HepG2 (cell line): ENCODE measurements around the gene OR11H7. TPM values are rescaled to one million over a fixed set of nuclear protein-coding genes. Genes with fewer than 3 reads are reported as not detected.

ENCODE experiments used
- ATAC-seq: fragments of 200-7000 bp; cut with Tn5 transposase; 3 replicates; pipeline ENCODE4 v1.9.1; 2020; ENCODE audit warnings: mild to moderate bottlenecking, moderate library complexity
- BruUV-seq: library from RNA; stranded (reverse); fragments of 400-500 nt; replicated peaks from 2 replicates; lab custom pipeline; 2021; lab: Mats Ljungman, UMichigan
- CTCF ChIA-PET: fragments of 300-600 bp; formaldehyde crosslinking; extraction: SDS; loops from one replicate; lab custom pipeline; 2021; ENCODE audit warnings: low total read pairs, inconsistent platforms, low intra/inter-chr PET ratio; lab: Yijun Ruan, JAX
- POLR2A ChIA-PET: fragments of 350-600 bp; sonication (Branson Sonifier 250); formaldehyde crosslinking; loops from one replicate; lab custom pipeline; 2020; ENCODE audit warnings: antibody characterized with exemption, inconsistent platforms; lab: Yijun Ruan, JAX
- DNase-seq: peaks from one replicate; pipeline ENCODE4 v3.0.0-alpha.2; 2015; ENCODE audit warnings: low spot score
- FAIRE-seq: peaks from 3 replicates; lab custom pipeline; 2011; peaks lifted over from hg19 to GRCh38; lab: Jason Lieb, UNC
- H2AFZ ChIP-seq: one replicate; pipeline ENCODE4 v1.6.1; 2011; ENCODE audit warnings: low read length, inconsistent platforms
- H3K27ac ChIP-seq: fragments of 300-600 bp; 3 replicates; pipeline ENCODE4 v1.8.0; 2011; ENCODE audit warnings: mixed run types, mild to moderate bottlenecking, mixed read lengths, low read length, inconsistent platforms; ENCODE audit not compliant: insufficient read depth; ENCODE audit errors: extremely low read length
- H3K27me3 ChIP-seq, 2 experiments: fragments of 200-600 bp in 1 of 2; 2 replicates in 1 of 2; 3 replicates in 1 of 2; pipeline versions ENCODE4 v1.6.0 to v1.8.0; 2011; ENCODE audit warnings: low read length in 2 of 2, mild to moderate bottlenecking in 2 of 2, moderate library complexity in 2 of 2, inconsistent platforms in 1 of 2; ENCODE audit not compliant: insufficient read depth in 2 of 2, control insufficient read depth in 1 of 2
- H3K36me3 ChIP-seq, 2 experiments: fragments of 200-600 bp in 1 of 2; replicated peaks in 1 of 2; 2 replicates in 1 of 2; 3 replicates in 1 of 2; pipeline versions ENCODE4 v1.5.1 to v1.8.0; 2011; ENCODE audit warnings: low read length in 2 of 2, inconsistent platforms in 1 of 2; ENCODE audit not compliant: insufficient read depth in 2 of 2, control insufficient read depth in 1 of 2
- H3K4me1 ChIP-seq: 2 replicates; pipeline ENCODE4 v1.5.1; 2012; ENCODE audit warnings: low read length, inconsistent platforms; ENCODE audit not compliant: insufficient read depth
- H3K4me2 ChIP-seq: 2 replicates; pipeline ENCODE4 v1.6.0; 2011; ENCODE audit warnings: low read depth, low read length, inconsistent platforms
- H3K4me3 ChIP-seq, 3 experiments: fragments of 200-600 bp in 1 of 3; sonication (generic), shearing (Covaris generic) in 1 of 3; replicated peaks in 1 of 3; 2 replicates each; pipeline ENCODE4 v1.5.1; 2011 to 2016; ENCODE audit warnings: low read length in 3 of 3, inconsistent platforms in 2 of 3, low read depth in 2 of 3, mild to moderate bottlenecking in 2 of 3, control low read depth in 1 of 3, mixed read lengths in 1 of 3; ENCODE audit not compliant: insufficient read depth in 1 of 3
- H3K79me2 ChIP-seq: one replicate; pipeline ENCODE4 v1.6.1; 2011; ENCODE audit warnings: low read length, inconsistent platforms; ENCODE audit not compliant: insufficient read depth
- H3K9ac ChIP-seq: 2 replicates; pipeline ENCODE4 v1.6.0; 2011; ENCODE audit warnings: mild to moderate bottlenecking, low read depth, low read length, inconsistent platforms; ENCODE audit not compliant: insufficient read depth
- H3K9me3 ChIP-seq: 2 replicates; pipeline ENCODE4 v1.5.1; 2012; ENCODE audit warnings: mild to moderate bottlenecking, low read length
- H4K20me1 ChIP-seq: 2 replicates; pipeline ENCODE4 v1.6.0; 2011; ENCODE audit warnings: inconsistent platforms, mild to moderate bottlenecking, low read length, moderate library complexity; ENCODE audit not compliant: insufficient read depth
- EP300 ChIP-seq, 3 experiments: sonication (generic) in 1 of 3; formaldehyde crosslinking in 1 of 3; IDR thresholded peaks; 2 replicates each; pipeline versions ENCODE4 v1.5.1 to v1.6.1; 2011 to 2020; ENCODE audit warnings: low read depth in 2 of 3, low read length in 2 of 3, borderline replicate concordance in 1 of 3, improper control_type of control experiment in 1 of 3, mild to moderate bottlenecking in 1 of 3, missing genetic modification reagents in 1 of 3, moderate library complexity in 1 of 3
- ERF ChIP-seq: IDR thresholded peaks from 2 replicates; pipeline ENCODE4 v1.6.1; 2018; ENCODE audit warnings: missing biosample characterization, missing genetic modification reagents
- HNRNPK ChIP-seq: fragments of 200-400 bp; formaldehyde crosslinking; IDR thresholded peaks from 2 replicates; pipeline ENCODE4 v1.6.1; 2018; ENCODE audit warnings: low read length, low read depth, moderate library complexity, mild to moderate bottlenecking; ENCODE audit not compliant: poor library complexity, severe bottlenecking
- IRX3 ChIP-seq: sonication (generic); formaldehyde crosslinking; IDR thresholded peaks from 2 replicates; pipeline ENCODE4 v1.8.1; 2023; ENCODE audit warnings: mild to moderate bottlenecking, low read depth, missing genetic modification reagents, borderline replicate concordance
- MIER3 ChIP-seq: IDR thresholded peaks from 2 replicates; pipeline ENCODE4 v1.6.1; 2016; ENCODE audit warnings: missing compliant biosample characterization, borderline replicate concordance
- MYNN ChIP-seq: sonication (generic); formaldehyde crosslinking; IDR thresholded peaks from 2 replicates; pipeline ENCODE4 v1.4.0; 2020; ENCODE audit warnings: mild to moderate bottlenecking, low read depth, missing genetic modification reagents
- NFIC ChIP-seq: IDR thresholded peaks from 2 replicates; pipeline ENCODE4 v1.6.1; 2012; ENCODE audit warnings: mild to moderate bottlenecking, low read length, inconsistent platforms
- TEAD2 ChIP-seq: sonication (generic); formaldehyde crosslinking; IDR thresholded peaks from 2 replicates; pipeline ENCODE4 v1.9.0; 2021; ENCODE audit warnings: missing genetic modification reagents
- TOPORS ChIP-seq: sonication (generic); formaldehyde crosslinking; IDR thresholded peaks from 2 replicates; pipeline ENCODE4 v1.8.0; 2023; ENCODE audit warnings: mild to moderate bottlenecking, missing genetic modification reagents
- YEATS2 ChIP-seq: sonication (generic); formaldehyde crosslinking; IDR thresholded peaks from 2 replicates; pipeline ENCODE4 v1.4.0; 2020; ENCODE audit warnings: missing genetic modification reagents, borderline replicate concordance
- YY1 ChIP-seq: IDR thresholded peaks from 2 replicates; pipeline ENCODE4 v1.6.1; 2011; ENCODE audit warnings: low read length, low read depth, moderate library complexity, mild to moderate bottlenecking; ENCODE audit not compliant: insufficient read depth, insufficient replicate concordance
- ZNF205 ChIP-seq: IDR thresholded peaks from 2 replicates; pipeline ENCODE4 v1.6.1; 2018; ENCODE audit warnings: missing biosample characterization, missing genetic modification reagents
- ZNF296 ChIP-seq: sonication (generic); formaldehyde crosslinking; conservative IDR thresholded peaks from 2 replicates; pipeline ENCODE4 v1.5.0; 2020; ENCODE audit warnings: mild to moderate bottlenecking, missing genetic modification reagents
- ZNF850 ChIP-seq: sonication (generic); formaldehyde crosslinking; conservative IDR thresholded peaks from 2 replicates; pipeline ENCODE4 v1.9.0; 2021; ENCODE audit warnings: mild to moderate bottlenecking, missing genetic modification reagents
- in situ Hi-C: cut with HindIII; loops from 2 replicates; pipeline ENCODE4 v1.10.0; 2017; ENCODE audit warnings: low pct_unique_long_range_greater_than_20kb; ENCODE audit not compliant: extremely low pct_ligation_motif_present
- intact Hi-C: fragments of 100-400 bp; cut with micrococcal nuclease; formaldehyde crosslinking; loops from one replicate; pipeline ENCODE4 v1.10.0; 2022; ENCODE audit not compliant: unreplicated experiment
- polyA plus RNA-seq, 8 experiments: library from polyadenylated mRNA; depleted of rRNA in 3 of 8; stranded (reverse) in 7 of 8; unstranded in 1 of 8; fragments of >200 nt; fragmentation: Illumina TruSeq in 4 of 8; extraction: Trizol in 4 of 8; gene quantifications; 2 replicates each; pipeline versions ENCODE4 v1.2.1 to v1.2.3, GENCODE V29; 2011 to 2016; ENCODE audit warnings: low read depth in 4 of 8, missing spikeins in 1 of 8, mixed read lengths in 1 of 8; ENCODE audit not compliant: insufficient read depth in 1 of 8
- total RNA-seq, 5 experiments: library from RNA; depleted of rRNA; stranded (reverse); fragments of >200 nt; fragmentation: Illumina TruSeq; extraction: Trizol; gene quantifications; 2 replicates each; pipeline ENCODE4 v1.2.3, GENCODE V29; 2016; ENCODE audit warnings: low read depth in 1 of 5
- TF ChIP-seq, protein P1 (sequence below): sonication (generic); formaldehyde crosslinking; IDR thresholded peaks from 2 replicates; pipeline ENCODE4 v1.4.0; 2020; ENCODE audit warnings: missing genetic modification reagents
- TF ChIP-seq, protein P2 (sequence below): sonication (generic); formaldehyde crosslinking; IDR thresholded peaks from 2 replicates; pipeline ENCODE4 v1.5.0; 2020; ENCODE audit warnings: mild to moderate bottlenecking, missing genetic modification reagents, borderline replicate concordance

The OR11H7 gene
- total and polyA plus RNA-seq, 2 of the 13 experiments (the other 11 are each of a cell fraction or from before 2014, with no cell fraction given), result not detected

DNA sequence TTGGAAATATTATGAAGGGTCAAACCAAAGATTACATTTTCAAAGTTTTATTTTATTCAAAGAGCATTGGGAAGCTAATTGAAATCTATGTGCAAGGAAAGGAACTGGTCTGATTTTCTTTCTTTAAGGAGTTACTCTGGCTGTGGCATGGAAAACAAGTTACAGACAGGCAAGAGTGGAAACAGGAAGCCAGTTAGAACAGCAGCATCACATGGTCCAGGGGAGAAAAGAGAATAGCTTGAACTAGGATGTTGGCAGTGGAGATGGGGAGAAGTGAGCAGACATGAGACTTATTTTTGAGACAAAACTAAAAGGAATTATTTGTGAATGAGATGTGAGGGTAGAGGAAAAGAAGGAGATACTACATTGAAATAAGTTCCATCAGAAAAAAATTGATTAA is 34.7 kb upstream of the OR11H7 start:
- Histone ChIP-seq H4K20me1 (no peaks in the 10 kb centered on the region), H3K4me2 (no peak overlapping the region), H2AFZ (no peak overlapping the region), H3K9ac (no peak overlapping the region), H3K27ac (no peak overlapping the region), H3K79me2 (no peaks in the 10 kb centered on the region), H3K9me3 (no peaks in the 10 kb centered on the region), H3K4me1 (no peaks in the 10 kb centered on the region), H3K4me3 (no peak overlapping the region), H3K36me3 (no peaks in the 10 kb centered on the region), H3K27me3 (0 out of 5 replicates have a peak, but pooled peaks cover 0 to 8% of the 10 kb centered on the region in 2 experiments)
- ChIA-PET POLR2A (no interaction called here), CTCF (no interaction called here)
- intact Hi-C loops (no loop called here), in situ Hi-C loops (no loop called here)
- BruUV-seq, result no TSS peak
- TF ChIP-seq IRX3 (no peak), YEATS2 (CRISPR knock-in tag) (no peak), MYNN (CRISPR knock-in tag) (no peak), ZNF205 (CRISPR knock-in tag) (no peak), TOPORS (CRISPR knock-in tag) (no peak), ZNF850 (CRISPR knock-in tag) (no peak), TEAD2 (CRISPR knock-in tag) (no peak), NFIC (no peak), ZNF296 (CRISPR knock-in tag) (no peak), EP300 (IDR thresholded peaks at IDR 0.05; ENCODE audit: low read depth in 2 of 2, low read length in 2 of 2) (no peak), EP300 (CRISPR knock-in tag; IDR thresholded peaks at IDR 0.05; ENCODE audit: borderline replicate concordance) (no peak), YY1 (no peak), HNRNPK (no peak), MIER3 (CRISPR knock-in tag) (no peak), ERF (CRISPR knock-in tag) (no peak)
- TF ChIP-seq, protein P1, sequence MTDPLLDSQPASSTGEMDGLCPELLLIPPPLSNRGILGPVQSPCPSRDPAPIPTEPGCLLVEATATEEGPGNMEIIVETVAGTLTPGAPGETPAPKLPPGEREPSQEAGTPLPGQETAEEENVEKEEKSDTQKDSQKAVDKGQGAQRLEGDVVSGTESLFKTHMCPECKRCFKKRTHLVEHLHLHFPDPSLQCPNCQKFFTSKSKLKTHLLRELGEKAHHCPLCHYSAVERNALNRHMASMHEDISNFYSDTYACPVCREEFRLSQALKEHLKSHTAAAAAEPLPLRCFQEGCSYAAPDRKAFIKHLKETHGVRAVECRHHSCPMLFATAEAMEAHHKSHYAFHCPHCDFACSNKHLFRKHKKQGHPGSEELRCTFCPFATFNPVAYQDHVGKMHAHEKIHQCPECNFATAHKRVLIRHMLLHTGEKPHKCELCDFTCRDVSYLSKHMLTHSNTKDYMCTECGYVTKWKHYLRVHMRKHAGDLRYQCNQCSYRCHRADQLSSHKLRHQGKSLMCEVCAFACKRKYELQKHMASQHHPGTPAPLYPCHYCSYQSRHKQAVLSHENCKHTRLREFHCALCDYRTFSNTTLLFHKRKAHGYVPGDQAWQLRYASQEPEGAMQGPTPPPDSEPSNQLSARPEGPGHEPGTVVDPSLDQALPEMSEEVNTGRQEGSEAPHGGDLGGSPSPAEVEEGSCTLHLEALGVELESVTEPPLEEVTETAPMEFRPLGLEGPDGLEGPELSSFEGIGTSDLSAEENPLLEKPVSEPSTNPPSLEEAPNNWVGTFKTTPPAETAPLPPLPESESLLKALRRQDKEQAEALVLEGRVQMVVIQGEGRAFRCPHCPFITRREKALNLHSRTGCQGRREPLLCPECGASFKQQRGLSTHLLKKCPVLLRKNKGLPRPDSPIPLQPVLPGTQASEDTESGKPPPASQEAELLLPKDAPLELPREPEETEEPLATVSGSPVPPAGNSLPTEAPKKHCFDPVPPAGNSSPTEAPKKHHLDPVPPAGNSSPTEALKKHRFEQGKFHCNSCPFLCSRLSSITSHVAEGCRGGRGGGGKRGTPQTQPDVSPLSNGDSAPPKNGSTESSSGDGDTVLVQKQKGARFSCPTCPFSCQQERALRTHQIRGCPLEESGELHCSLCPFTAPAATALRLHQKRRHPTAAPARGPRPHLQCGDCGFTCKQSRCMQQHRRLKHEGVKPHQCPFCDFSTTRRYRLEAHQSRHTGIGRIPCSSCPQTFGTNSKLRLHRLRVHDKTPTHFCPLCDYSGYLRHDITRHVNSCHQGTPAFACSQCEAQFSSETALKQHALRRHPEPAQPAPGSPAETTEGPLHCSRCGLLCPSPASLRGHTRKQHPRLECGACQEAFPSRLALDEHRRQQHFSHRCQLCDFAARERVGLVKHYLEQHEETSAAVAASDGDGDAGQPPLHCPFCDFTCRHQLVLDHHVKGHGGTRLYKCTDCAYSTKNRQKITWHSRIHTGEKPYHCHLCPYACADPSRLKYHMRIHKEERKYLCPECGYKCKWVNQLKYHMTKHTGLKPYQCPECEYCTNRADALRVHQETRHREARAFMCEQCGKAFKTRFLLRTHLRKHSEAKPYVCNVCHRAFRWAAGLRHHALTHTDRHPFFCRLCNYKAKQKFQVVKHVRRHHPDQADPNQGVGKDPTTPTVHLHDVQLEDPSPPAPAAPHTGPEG (CRISPR knock-in tag), result no peak
- TF ChIP-seq, protein P2, sequence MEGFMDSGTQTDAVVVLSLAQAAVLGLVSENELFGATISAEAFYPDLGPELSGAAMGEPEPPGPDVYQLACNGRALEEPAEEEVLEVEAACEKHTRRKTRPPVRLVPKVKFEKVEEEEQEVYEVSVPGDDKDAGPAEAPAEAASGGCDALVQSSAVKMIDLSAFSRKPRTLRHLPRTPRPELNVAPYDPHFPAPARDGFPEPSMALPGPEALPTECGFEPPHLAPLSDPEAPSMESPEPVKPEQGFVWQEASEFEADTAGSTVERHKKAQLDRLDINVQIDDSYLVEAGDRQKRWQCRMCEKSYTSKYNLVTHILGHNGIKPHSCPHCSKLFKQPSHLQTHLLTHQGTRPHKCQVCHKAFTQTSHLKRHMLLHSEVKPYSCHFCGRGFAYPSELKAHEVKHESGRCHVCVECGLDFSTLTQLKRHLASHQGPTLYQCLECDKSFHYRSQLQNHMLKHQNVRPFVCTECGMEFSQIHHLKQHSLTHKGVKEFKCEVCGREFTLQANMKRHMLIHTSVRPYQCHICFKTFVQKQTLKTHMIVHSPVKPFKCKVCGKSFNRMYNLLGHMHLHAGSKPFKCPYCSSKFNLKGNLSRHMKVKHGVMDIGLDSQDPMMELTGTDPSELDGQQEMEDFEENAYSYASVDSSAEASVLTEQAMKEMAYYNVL (CRISPR knock-in tag), result no peak
- DNase-seq (no peak), ATAC-seq (no peak), FAIRE-seq (no peak)
